CD14-positive monocyte (primary cell): ENCODE results near the gene KCNJ1. TPM values are rescaled to one million over a fixed set of nuclear protein-coding genes. Genes with fewer than 3 reads are reported as not detected.

Experiments
- DNase-seq, 3 donors: peaks; one replicate each; pipeline ENCODE4 v3.0.0-alpha.2; 2011 to 2022
- H2AFZ ChIP-seq: 2 replicates; pipeline ENCODE4 v1.6.0; 2012; ENCODE audit warnings: mild to moderate bottlenecking, low read depth, low read length, inconsistent platforms; ENCODE audit not compliant: insufficient read depth, poor library complexity, severe bottlenecking
- H3K27ac ChIP-seq, 2 donors: 1 replicate in 1 of 2; 2 replicates in 1 of 2; pipeline ENCODE4 v1.5.1; 2012 to 2013; ENCODE audit warnings: low read length in 2 of 2, control low read depth in 1 of 2, inconsistent platforms in 1 of 2, low read depth in 1 of 2, mild to moderate bottlenecking in 1 of 2
- H3K27me3 ChIP-seq, 2 donors: one replicate each; pipeline versions ENCODE4 v1.6.0 to v1.6.1; 2011 to 2013; ENCODE audit warnings: low read length in 2 of 2; ENCODE audit not compliant: control insufficient read depth in 2 of 2, insufficient read depth in 2 of 2
- H3K36me3 ChIP-seq, 2 donors: replicated peaks in 1 of 2; 1 replicate in 1 of 2; 2 replicates in 1 of 2; pipeline versions ENCODE4 v1.5.1 to v1.6.1; 2012 to 2013; ENCODE audit warnings: low read length in 2 of 2, control low read depth in 1 of 2, inconsistent platforms in 1 of 2, mild to moderate bottlenecking in 1 of 2; ENCODE audit not compliant: insufficient read depth in 2 of 2, control insufficient read depth in 1 of 2
- H3K4me1 ChIP-seq, 2 donors: 1 replicate in 1 of 2; 2 replicates in 1 of 2; pipeline versions ENCODE4 v1.5.1 to v1.6.1; 2012 to 2013; ENCODE audit warnings: low read length in 2 of 2, control low read depth in 1 of 2, inconsistent platforms in 1 of 2, mild to moderate bottlenecking in 1 of 2, moderate library complexity in 1 of 2; ENCODE audit not compliant: insufficient read depth in 2 of 2, control insufficient read depth in 1 of 2
- H3K4me2 ChIP-seq: replicated peaks from 2 replicates; pipeline ENCODE3; 2012; ENCODE audit warnings: low read length, moderate library complexity, mild to moderate bottlenecking; ENCODE audit not compliant: poor library complexity, severe bottlenecking; ENCODE audit errors: extremely low read depth
- H3K4me3 ChIP-seq, 3 experiments: fragments of 200-600 bp in 1 of 3; sonication (generic) in 1 of 3; replicated peaks in 1 of 3; 1 replicate in 2 of 3; 2 replicates in 1 of 3; pipeline ENCODE4 v1.5.1; 2011 to 2013; ENCODE audit warnings: low read length in 3 of 3, mild to moderate bottlenecking in 3 of 3, control low read depth in 2 of 3, low read depth in 2 of 3, inconsistent platforms in 1 of 3, moderate library complexity in 1 of 3
- H3K79me2 ChIP-seq: 2 replicates; pipeline ENCODE4 v1.6.0; 2012; ENCODE audit warnings: mild to moderate bottlenecking, control low read depth, inconsistent platforms, low read length, moderate library complexity; ENCODE audit not compliant: insufficient read depth
- H3K9ac ChIP-seq: 2 replicates; pipeline ENCODE4 v1.6.0; 2017; ENCODE audit warnings: low read length, mild to moderate bottlenecking; ENCODE audit not compliant: insufficient read depth, poor library complexity, severe bottlenecking
- H3K9me3 ChIP-seq, 2 donors: replicated peaks in 1 of 2; 1 replicate in 1 of 2; 2 replicates in 1 of 2; pipeline versions ENCODE4 v1.5.1 to v1.6.1; 2012 to 2013; ENCODE audit warnings: low read length in 2 of 2, control low read depth in 1 of 2; ENCODE audit not compliant: control insufficient read depth in 1 of 2, insufficient read depth in 1 of 2
- H4K20me1 ChIP-seq: 2 replicates; pipeline ENCODE4 v1.6.0; 2012; ENCODE audit warnings: mild to moderate bottlenecking, low read length, control low read depth, moderate library complexity; ENCODE audit not compliant: insufficient read depth
- H3K27ac Mint-ChIP-seq, 7 donors: one replicate each; pipeline ENCODE4 v1.8.0; 2020; ENCODE audit warnings: mild to moderate bottlenecking in 7 of 7, mixed read lengths in 7 of 7, moderate library complexity in 6 of 7, inconsistent platforms in 2 of 7
- H3K27me3 Mint-ChIP-seq, 3 donors: one replicate each; pipeline ENCODE4 v1.8.0; 2021 to 2022; ENCODE audit warnings: low read depth in 3 of 3, mild to moderate bottlenecking in 3 of 3, mixed read lengths in 3 of 3, moderate library complexity in 3 of 3, inconsistent platforms in 1 of 3
- H3K36me3 Mint-ChIP-seq, 2 donors: one replicate each; pipeline ENCODE4 v1.8.0; 2020; ENCODE audit warnings: mixed read lengths in 2 of 2, inconsistent platforms in 1 of 2, mild to moderate bottlenecking in 1 of 2
- H3K4me1 Mint-ChIP-seq: one replicate; pipeline ENCODE4 v1.8.0; 2020; ENCODE audit warnings: mild to moderate bottlenecking, mixed read lengths
- H3K4me3 Mint-ChIP-seq, 2 donors: one replicate each; pipeline ENCODE4 v1.8.0; 2020; ENCODE audit warnings: mild to moderate bottlenecking in 2 of 2, mixed read lengths in 2 of 2, moderate library complexity in 1 of 2
- H3K9me3 Mint-ChIP-seq, 7 donors: one replicate each; pipeline ENCODE4 v1.8.0; 2020 to 2022; ENCODE audit warnings: mixed read lengths in 7 of 7, mild to moderate bottlenecking in 6 of 7, moderate library complexity in 6 of 7, inconsistent platforms in 2 of 7
- WGBS: methylation state at CpG from one replicate; pipeline ENCODE4 v1.1.5; 2013; ENCODE audit warnings: missing lambda C conversion rate; ENCODE audit not compliant: insufficient coverage; 5-methylcytosine and 5-hydroxymethylcytosine counted together
- intact Hi-C, 2 donors: fragments of 100-400 bp; cut with micrococcal nuclease; formaldehyde crosslinking; loops; one replicate each; pipeline versions ENCODE4 v1.15.0 to v1.15.1; 2023
- polyA plus RNA-seq, 3 donors: library from polyadenylated mRNA; depleted of rRNA in 1 of 3; unstranded in 2 of 3; stranded (reverse) in 1 of 3; fragments of 300-500 nt in 2 of 3; fragments of >200 nt in 1 of 3; fragmentation: Illumina TruSeq in 2 of 3; gene quantifications; 1 replicate in 2 of 3; 2 replicates in 1 of 3; pipeline ENCODE4 v1.2.3, GENCODE V29; 2012 to 2021
- TF ChIP-seq, protein P1 (sequence below): fragments of 200-600 bp; IDR thresholded peaks from one replicate; pipeline ENCODE4 v1.8.0; 2022; ENCODE audit warnings: antibody characterized with exemption, mild to moderate bottlenecking

Gene KCNJ1
- polyA plus RNA-seq, 3 donors: 0.12 to 0.47 TPM; not detected in 1

GRCh38 chr11:128901653-128902514 lies 34.8 kb upstream of the KCNJ1 start:
- H3K4me3 Mint-ChIP-seq: no peak overlapping the region
- Histone ChIP-seq H3K27ac (no peak overlapping the region), H4K20me1 (no peaks in the 10 kb centered on the region), H3K9ac (no peak overlapping the region), H3K27me3 (no peaks in the 10 kb centered on the region), H3K9me3 (no peaks in the 10 kb centered on the region), H2AFZ (no peak overlapping the region), H3K4me2 (no peak overlapping the region), H3K36me3 (no peaks in the 10 kb centered on the region), H3K4me3 (no peak overlapping the region), H3K4me1 (peaks cover 31 to 35% of the 10 kb centered on the region in 2 donors), H3K79me2 (no peaks in the 10 kb centered on the region)
- TF ChIP-seq, protein P1, sequence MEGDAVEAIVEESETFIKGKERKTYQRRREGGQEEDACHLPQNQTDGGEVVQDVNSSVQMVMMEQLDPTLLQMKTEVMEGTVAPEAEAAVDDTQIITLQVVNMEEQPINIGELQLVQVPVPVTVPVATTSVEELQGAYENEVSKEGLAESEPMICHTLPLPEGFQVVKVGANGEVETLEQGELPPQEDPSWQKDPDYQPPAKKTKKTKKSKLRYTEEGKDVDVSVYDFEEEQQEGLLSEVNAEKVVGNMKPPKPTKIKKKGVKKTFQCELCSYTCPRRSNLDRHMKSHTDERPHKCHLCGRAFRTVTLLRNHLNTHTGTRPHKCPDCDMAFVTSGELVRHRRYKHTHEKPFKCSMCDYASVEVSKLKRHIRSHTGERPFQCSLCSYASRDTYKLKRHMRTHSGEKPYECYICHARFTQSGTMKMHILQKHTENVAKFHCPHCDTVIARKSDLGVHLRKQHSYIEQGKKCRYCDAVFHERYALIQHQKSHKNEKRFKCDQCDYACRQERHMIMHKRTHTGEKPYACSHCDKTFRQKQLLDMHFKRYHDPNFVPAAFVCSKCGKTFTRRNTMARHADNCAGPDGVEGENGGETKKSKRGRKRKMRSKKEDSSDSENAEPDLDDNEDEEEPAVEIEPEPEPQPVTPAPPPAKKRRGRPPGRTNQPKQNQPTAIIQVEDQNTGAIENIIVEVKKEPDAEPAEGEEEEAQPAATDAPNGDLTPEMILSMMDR: no peak
- H3K27me3 Mint-ChIP-seq: peaks cover 9 to 13% (median 11%) of the 10 kb centered on the region in 3 donors
- DNase-seq: no peak
- intact Hi-C loops: no loop called here
- H3K4me1 Mint-ChIP-seq: peaks cover 33% of the 10 kb centered on the region
- H3K9me3 Mint-ChIP-seq: peaks cover 0 to 2% (median 0%) of the 10 kb centered on the region in 7 donors
- peaks cover 3 to 10% of the 10 kb centered on the region in 2 donors for H3K36me3 Mint-ChIP-seq
- 96% methylated on average over 24 of the region's 29 CpGs for WGBS
- no peak overlapping the region for H3K27ac Mint-ChIP-seq

DNA sequence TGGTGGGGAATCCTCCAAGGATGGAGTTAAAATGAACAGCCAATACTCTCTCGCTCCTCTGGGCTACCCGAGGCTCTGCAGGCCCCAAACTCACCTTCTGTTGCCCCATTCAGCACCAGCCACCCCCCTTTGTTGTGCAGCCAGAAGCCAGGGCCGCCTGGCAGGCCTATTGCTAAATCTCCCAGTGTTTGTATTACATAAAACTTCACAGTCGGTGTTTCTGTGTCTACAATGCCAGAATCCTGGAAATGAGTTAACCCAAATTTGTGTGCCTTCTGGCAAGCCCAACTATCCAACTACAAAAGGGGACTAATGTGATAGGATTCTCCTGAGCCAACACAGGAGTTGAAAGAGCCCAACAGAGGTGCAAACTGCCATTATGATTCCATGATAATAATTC lies 33.4 kb upstream of the KCNJ1 start:
- no peak overlapping the region for H3K4me2 ChIP-seq
- no peaks in the 10 kb centered on the region for H3K36me3 ChIP-seq
- H3K27me3 ChIP-seq: no peaks in the 10 kb centered on the region
- H3K79me2 ChIP-seq: no peaks in the 10 kb centered on the region
- peaks cover 18 to 23% of the 10 kb centered on the region in 2 donors for H3K4me1 ChIP-seq
- no CpG with 5 or more reads among the region's 4 CpGs for WGBS
- Mint-ChIP-seq H3K9me3 (peaks cover 0 to 2% (median 0%) of the 10 kb centered on the region in 7 donors), H3K27me3 (peaks cover 10 to 13% (median 13%) of the 10 kb centered on the region in 3 donors), H3K36me3 (peaks cover 3 to 10% of the 10 kb centered on the region in 2 donors), H3K4me3 (no peak overlapping the region), H3K4me1 (peaks cover 21% of the 10 kb centered on the region), H3K27ac (no peak overlapping the region)
- no peaks in the 10 kb centered on the region for H3K9me3 ChIP-seq
- no peak overlapping the region for H3K9ac ChIP-seq
- TF ChIP-seq, protein P1: no peak
- DNase-seq: no peak
- no peak overlapping the region for H3K27ac ChIP-seq
- no peak overlapping the region for H3K4me3 ChIP-seq
- H2AFZ ChIP-seq: no peak overlapping the region
- intact Hi-C loops: no loop called here
- H4K20me1 ChIP-seq: no peaks in the 10 kb centered on the region
